Activated CD4-positive, alpha-beta T cell treated with anti-CD3 and anti-CD28 coated beads for 24 hours (primary cell): ENCODE results near the gene SLC9B2.

ENCODE experiments used
- DNase-seq, 2 donors: peaks; one replicate each; pipeline ENCODE4 v3.0.0-alpha.2; 2020; ENCODE audit warnings: low read depth in 2 of 2

Gene SLC9B2

GRCh38 chr4:103075894-103076746, 441 bp downstream of the SLC9B2 start:
- DNase-seq, result peak; percentile 37 to 42

DNA sequence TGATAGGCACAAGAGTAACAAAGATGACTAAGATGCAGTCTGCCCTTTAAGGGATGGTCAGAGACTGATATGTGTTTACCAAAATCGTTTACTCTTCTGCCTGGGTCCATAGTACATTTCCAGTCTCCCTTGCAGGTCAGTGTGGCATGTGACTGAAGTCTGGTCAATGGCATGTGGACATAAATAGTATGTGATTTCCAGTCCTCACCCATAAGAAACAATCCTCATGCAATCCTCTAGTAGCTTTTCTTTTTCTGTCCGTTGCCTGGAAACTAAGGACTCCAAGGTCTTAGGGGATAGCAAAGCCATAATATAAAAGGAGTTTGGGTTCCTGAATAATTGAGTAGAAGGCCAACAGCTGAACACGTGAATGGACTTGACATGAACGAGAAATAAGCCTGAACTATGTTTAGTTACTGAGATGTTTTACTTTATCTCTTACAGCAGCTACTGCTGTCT, 1.1 kb downstream of the SLC9B2 start:
- no peak for DNase-seq

GRCh38 chr4:103074744-103075434, 1.7 kb downstream of the SLC9B2 start:
- DNase-seq, result no peak

- no peak for DNase-seq
Measured at GRCh38 chr4:103073792-103074438, 2.6 kb downstream of the SLC9B2 start.

DNA sequence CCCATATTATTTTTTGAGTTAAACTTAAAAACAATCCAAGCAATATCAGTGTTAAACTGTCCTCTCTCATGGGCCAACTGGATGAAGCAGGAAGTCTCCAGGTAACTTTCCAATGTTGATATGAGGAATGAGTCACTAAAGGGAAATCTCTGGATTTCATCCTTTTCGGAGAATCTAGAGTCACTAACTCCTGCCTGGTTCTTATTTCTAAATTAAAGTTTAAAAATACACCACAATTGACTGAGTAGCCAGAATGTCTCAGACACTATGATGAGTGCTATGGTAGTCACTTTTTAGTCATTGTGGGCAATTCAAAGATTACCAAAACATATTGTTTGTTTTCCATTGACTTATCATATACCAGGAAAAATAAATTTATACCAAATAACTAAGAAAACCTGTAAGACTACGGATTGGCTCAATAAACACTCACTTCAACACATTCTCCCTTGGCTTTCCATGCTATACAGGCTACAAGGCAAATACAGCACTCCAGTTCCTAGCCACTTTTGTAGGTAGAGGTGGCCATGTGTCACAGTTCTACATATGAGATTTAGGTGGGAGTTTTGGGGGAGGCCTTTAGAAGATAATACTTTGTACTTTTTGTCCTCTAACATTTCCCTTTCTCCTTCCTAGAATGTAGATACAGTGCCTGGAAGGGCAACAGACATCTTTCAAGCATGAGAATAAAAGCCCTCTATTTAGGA, 8.6 kb downstream of the SLC9B2 start:
- DNase-seq, result no peak

- no peak for DNase-seq
Measured at GRCh38 chr4:103060453-103061148, 16.0 kb downstream of the SLC9B2 start.

- DNase-seq, result no peak
Measured at GRCh38 chr4:103054030-103054429, 22.5 kb downstream of the SLC9B2 start.

DNA sequence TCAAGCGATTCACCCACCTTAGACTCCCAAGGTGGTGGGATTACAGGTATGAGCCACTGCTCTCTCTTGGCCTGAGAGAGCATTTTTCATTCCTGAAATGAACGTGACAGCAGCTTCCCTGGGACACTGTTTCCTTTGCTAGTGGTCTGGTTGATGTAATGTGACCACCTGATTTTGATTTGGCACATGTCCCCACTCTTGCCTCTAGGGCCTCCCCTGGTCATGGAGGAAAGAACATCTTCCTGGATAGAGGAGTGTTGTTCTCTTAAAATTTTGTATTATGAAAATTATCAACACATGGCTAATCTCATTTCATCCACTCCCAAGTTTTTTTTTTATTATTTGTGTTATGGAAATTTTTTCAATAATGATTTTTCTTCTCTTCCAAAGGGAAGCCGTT, 23.8 kb downstream of the SLC9B2 start:
- no peak for DNase-seq

DNA sequence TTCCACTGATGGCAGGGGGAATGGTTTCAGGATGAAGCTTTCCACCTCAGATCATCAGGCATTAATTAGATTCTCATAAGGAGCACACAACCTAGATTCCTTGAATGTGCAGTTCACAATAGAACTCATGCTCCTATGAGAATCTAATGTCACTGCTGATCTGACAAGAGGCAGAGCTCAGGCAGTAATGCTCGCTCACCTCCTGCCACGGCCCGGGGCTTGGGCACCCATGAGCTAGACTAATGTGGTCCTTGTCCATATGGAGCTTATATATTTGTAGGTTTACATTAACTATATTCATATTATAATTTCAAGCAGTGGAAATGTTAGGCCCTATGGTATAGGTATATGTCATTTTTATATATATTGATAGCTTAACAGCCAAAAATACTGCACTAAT, 24.4 kb downstream of the SLC9B2 start:
- DNase-seq, result no peak

- DNase-seq, result no peak
Measured at GRCh38 chr4:103050736-103051436, 25.7 kb downstream of the SLC9B2 start.

DNA sequence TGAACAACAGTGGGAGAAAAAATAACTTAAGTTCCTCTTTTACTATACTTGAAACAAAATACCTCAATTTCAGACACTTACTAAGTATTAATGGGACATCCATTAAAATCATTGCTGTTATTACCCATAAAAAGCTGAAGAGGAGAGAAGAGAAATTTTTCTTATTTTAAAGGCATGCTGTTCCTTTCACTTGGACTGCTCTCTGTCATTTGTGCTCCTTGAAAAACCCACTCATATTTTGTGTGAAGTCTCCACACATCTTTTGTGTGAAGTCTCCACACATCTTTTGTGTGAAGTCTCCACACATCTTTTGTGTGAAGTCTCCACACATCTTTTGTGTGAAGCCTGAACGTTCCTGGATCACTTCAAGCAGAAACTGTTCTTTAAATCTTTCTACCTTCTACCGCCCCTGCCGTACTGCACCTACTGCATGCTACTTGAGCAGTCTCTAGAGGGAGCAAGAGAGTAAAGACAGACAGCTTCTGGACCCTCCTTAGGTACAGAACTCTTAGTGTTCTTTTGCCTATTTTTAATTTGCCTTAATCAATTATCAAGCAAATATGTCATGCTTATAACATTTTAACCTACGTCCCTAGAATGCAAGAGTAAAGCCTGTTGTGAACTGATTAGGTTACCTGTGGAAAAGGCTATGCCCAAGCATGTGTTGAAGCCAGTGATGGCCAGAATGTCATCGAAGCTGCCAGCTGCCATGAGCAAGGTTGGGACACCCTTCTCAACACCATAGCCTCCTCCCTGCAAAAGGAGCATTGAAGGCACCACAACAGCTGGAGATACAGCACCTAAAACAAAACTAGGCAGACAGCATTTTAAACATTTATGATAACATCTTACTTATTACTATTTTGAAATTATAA, 29.9 kb downstream of the SLC9B2 start:
- peak; percentile 10 to 13 for DNase-seq

DNA sequence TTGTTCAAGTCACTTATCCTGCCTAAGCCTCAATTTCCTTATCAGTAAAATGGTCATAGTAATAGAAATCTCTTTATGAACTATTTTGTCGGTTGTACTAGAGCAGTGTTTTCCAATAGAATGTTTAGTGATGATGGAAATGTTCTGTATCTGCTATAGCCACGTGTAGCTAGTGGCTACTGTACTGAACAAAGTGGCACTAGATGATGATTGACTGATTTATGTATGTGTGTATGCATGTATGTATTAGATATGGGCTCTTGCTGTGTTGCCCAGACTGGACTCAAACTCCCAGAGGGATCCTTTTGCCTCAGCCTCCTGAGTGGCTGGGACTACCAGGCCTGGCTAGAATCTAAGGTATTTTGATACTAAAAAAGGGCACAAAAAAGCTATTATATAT, 32.4 kb downstream of the SLC9B2 start:
- DNase-seq, result no peak

GRCh38 chr4:103036169-103036568, 40.4 kb downstream of the SLC9B2 start:
- no peak for DNase-seq

DNA sequence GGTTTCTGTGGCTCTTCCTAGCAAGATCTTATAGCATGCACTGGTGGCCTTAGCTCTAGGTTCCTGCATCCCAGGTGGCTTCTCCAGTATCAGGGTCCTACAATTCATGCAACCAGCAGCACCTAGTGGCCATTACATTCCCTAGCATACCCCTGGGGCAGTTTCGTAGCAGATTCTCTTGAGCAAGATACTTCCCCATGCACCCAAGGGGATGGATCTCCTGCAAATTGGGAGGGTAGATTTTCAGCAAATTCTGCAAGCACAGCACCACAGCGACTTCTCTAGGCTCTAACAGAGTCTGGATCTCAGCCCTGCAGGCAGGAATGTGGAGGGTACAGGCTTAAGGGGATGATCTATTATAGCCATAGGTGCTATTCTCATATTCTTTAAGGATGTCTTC, 44.0 kb downstream of the SLC9B2 start:
- no peak for DNase-seq

GRCh38 chr4:103030791-103031190, 45.8 kb downstream of the SLC9B2 start:
- DNase-seq, result no peak

DNA sequence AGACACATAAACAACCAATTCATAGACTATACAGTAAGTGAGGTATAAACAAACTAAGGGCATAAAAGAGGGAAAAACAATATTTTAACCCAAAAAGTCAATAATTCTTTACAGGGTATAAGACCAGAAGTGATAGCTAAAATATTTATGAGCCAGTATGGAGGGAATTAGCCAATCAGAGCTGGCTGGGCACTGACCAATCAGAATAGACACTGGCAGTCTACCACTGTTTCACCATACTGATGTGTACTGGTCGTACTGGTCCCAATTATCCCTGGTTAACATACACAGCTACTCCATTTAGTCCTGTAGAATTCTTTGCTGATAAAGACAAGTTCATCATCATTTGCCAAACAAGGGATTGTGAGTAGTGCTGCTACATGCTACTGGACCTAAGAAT, 47.3 kb downstream of the SLC9B2 start:
- no peak for DNase-seq

GRCh38 chr4:103026868-103027267, 49.7 kb downstream of the SLC9B2 start:
- no peak for DNase-seq

DNA sequence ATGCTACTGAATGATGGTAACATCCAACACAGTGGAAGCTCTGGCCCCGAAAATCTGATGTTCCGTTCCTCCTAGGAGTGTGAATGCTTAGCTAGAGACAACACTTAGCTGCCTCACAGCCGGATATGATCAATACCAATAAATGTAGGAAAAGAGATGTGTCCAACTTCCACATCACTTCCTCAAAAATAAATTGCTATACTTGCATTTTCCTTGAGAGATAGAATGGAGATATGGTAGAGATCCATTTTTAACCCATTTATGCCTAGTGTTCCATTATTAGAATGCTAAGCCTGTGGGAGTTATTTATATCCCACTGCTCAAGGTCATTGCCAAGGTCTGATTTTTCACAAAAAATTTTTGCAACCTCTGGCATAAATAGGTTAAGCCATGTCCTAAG, 51.6 kb downstream of the SLC9B2 start:
- DNase-seq, result no peak

- no peak for DNase-seq
Measured at GRCh38 chr4:103021120-103021519, 55.4 kb downstream of the SLC9B2 start.
